Hematopoietic multipotent progenitor cell (in vitro differentiated cells): ENCODE measurements around the gene PAK6. TPM values are rescaled to one million over a fixed set of nuclear protein-coding genes. Genes with fewer than 3 reads are reported as not detected.

Experiments
- DNase-seq, 3 donors: peaks; one replicate each; pipeline ENCODE4 v3.0.0-alpha.2; 2011 to 2015; ENCODE audit warnings: low read depth in 2 of 3, low spot score in 2 of 3
- total RNA-seq: library from RNA; depleted of rRNA; stranded (reverse); fragments of >200 nt; gene quantifications from one replicate; pipeline ENCODE4 v1.2.3, GENCODE V29; 2012

The PAK6 gene
- total RNA-seq, 1 donor: 1.3 TPM

GRCh38 chr15:40307421-40308211 lies 68.8 kb downstream of the PAK6 start, which contains the start of gene PLCB2:
Gene PLCB2 (minus strand): TSS chr15:40307935. CDS start chr15:40307672, 263 bp downstream.
- DNase-seq: peak; percentile 54 to 81 (median 72)

GRCh38 chr15:40309344-40309862 lies 70.5 kb downstream of the PAK6 start:
- DNase-seq: no peak

- peak in 2 of 3 donors; percentile 77 to 86 for DNase-seq
Measured at GRCh38 chr15:40310001-40310959, 71.4 kb downstream of the PAK6 start.

- DNase-seq: no peak
Measured at GRCh38 chr15:40310993-40311392, 72.1 kb downstream of the PAK6 start.

GRCh38 chr15:40312370-40313158 lies 73.7 kb downstream of the PAK6 start:
- DNase-seq: no peak

- DNase-seq: peak in 2 of 3 donors; percentile 83 to 92
Measured at GRCh38 chr15:40313531-40314398, 74.9 kb downstream of the PAK6 start.

- no peak for DNase-seq
Measured at GRCh38 chr15:40314723-40315276, 75.9 kb downstream of the PAK6 start.

GRCh38 chr15:40316931-40317330 lies 78.1 kb downstream of the PAK6 start:
- DNase-seq: no peak

- no peak for DNase-seq
Measured at GRCh38 chr15:40317580-40317979, 78.7 kb downstream of the PAK6 start.

- no peak for DNase-seq
Measured at GRCh38 chr15:40320409-40320808, 81.5 kb downstream of the PAK6 start.

GRCh38 chr15:40320931-40321371 lies 82.1 kb downstream of the PAK6 start:
- DNase-seq: peak in 1 of 3 donors; percentile 82

- no peak for DNase-seq
Measured at GRCh38 chr15:40322531-40323238, 83.8 kb downstream of the PAK6 start.

- peak; percentile 81 to 98 (median 96) for DNase-seq
Measured at GRCh38 chr15:40323239-40323952, 84.5 kb downstream of the PAK6 start, which contains the start of gene INAFM2. Gene INAFM2 (plus strand): TSS chr15:40323692. CDS start chr15:40324056, 364 bp downstream.

- DNase-seq: no peak
Measured at GRCh38 chr15:40323953-40324937, 85.4 kb downstream of the PAK6 start.

- no peak for DNase-seq
Measured at GRCh38 chr15:40325188-40325587, 86.3 kb downstream of the PAK6 start.

GRCh38 chr15:40325700-40326099 lies 86.8 kb downstream of the PAK6 start:
- DNase-seq: no peak
